ENCODE results near the gene GCGR.

- TF ChIP-seq LEF1 (IDR thresholded peaks at IDR 0.05; ENCODE audit: borderline replicate concordance): no peak
- no peak for TF ChIP-seq TARDBP (IDR thresholded peaks at IDR 0.05)
- TF ChIP-seq FOXM1 (IDR thresholded peaks at IDR 0.05; ENCODE audit: borderline replicate concordance): no peak
- TF ChIP-seq CTBP1 (IDR thresholded peaks at IDR 0.05; ENCODE audit: borderline replicate concordance): no peak
- no peak for TF ChIP-seq BHLHE40 (IDR thresholded peaks at IDR 0.05; ENCODE audit: borderline replicate concordance)
- TF ChIP-seq ZNF384 (IDR thresholded peaks at IDR 0.05): no peak
- no peak for TF ChIP-seq L3MBTL2 (conservative IDR thresholded peaks at IDR 0.05)
Measured at GRCh38 chr17:81846743-81847689, 43.1 kb downstream of the GCGR start.
